Measurements from ENCODE around the gene RERG.

The RERG gene

DNA sequence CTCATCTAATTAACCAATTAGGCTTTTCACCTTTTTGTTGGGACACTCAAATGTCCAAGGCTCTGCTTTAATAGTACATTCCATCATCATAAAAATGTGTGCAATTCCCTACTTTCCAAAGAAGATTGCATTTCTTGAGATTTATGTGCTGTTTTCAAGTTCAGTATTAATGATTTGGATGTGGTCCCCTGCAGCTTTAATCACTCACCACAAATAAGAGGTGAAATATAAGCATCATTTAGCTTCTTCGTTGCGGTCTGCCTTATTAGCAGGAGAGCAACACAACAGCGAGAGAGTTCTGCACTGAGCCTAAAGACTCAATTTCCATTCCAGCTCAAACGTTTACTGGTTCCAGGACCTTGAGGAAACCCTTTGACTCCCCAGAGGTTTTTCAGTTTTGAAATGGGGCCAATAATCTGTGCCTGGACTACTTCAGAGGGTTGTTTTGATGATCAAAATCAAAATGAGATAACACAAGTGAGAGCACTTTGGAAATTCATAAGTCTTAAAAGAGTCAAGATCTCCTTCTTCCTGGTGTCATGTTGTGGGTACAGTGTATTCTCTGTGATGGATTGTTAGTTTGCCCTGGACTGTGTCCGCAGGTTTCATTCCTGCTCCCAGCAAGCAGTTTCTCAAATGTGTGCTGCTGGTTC, 53.1 kb downstream of the RERG start:
- no peak for DNase-seq (ENCODE audit: low read depth)
- no peak overlapping the region for H3K4me3 ChIP-seq (ENCODE audit: low read depth, low read length)
- TF ChIP-seq, protein P1, sequence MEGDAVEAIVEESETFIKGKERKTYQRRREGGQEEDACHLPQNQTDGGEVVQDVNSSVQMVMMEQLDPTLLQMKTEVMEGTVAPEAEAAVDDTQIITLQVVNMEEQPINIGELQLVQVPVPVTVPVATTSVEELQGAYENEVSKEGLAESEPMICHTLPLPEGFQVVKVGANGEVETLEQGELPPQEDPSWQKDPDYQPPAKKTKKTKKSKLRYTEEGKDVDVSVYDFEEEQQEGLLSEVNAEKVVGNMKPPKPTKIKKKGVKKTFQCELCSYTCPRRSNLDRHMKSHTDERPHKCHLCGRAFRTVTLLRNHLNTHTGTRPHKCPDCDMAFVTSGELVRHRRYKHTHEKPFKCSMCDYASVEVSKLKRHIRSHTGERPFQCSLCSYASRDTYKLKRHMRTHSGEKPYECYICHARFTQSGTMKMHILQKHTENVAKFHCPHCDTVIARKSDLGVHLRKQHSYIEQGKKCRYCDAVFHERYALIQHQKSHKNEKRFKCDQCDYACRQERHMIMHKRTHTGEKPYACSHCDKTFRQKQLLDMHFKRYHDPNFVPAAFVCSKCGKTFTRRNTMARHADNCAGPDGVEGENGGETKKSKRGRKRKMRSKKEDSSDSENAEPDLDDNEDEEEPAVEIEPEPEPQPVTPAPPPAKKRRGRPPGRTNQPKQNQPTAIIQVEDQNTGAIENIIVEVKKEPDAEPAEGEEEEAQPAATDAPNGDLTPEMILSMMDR (IDR thresholded peaks at IDR 0.05; ENCODE audit: insufficient read depth, low read depth, low read length, missing control alignments), result no peak

DNA sequence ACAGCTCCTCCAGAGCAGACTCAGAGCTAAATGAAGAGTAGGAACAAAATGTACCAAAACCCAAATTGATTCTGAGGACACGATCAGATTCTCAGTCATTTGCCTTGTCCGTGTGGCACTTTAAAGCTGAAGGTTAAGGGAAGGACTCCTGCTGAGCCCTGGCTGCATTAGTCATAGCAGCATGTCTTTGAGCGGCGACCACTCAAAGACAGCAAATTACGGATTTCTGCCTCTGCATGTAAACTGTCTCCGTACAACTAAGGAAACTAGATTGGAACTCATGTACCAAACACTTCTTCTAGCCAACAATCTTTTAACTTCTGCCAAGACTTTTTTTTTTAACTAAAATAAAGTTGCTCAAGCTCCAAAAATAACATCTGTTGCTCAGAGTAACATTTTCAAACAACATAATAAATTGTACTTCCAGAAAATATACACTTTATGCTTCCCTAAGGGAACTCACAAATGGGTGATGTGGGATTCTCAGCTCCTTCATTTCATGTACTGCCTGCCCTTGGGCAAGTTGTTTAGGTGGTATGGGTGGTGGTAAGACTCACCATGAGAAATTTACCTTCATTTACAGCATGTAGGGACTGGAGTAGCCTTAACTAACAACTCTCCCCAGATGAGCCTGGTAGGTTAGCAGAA, 56.1 kb downstream of the RERG start:
- DNase-seq (ENCODE audit: low read depth), result no peak
- H3K4me3 ChIP-seq (ENCODE audit: low read depth, low read length), result no peak overlapping the region
- TF ChIP-seq, protein P1 (IDR thresholded peaks at IDR 0.05; ENCODE audit: insufficient read depth, low read depth, low read length, missing control alignments), result no peak

DNA sequence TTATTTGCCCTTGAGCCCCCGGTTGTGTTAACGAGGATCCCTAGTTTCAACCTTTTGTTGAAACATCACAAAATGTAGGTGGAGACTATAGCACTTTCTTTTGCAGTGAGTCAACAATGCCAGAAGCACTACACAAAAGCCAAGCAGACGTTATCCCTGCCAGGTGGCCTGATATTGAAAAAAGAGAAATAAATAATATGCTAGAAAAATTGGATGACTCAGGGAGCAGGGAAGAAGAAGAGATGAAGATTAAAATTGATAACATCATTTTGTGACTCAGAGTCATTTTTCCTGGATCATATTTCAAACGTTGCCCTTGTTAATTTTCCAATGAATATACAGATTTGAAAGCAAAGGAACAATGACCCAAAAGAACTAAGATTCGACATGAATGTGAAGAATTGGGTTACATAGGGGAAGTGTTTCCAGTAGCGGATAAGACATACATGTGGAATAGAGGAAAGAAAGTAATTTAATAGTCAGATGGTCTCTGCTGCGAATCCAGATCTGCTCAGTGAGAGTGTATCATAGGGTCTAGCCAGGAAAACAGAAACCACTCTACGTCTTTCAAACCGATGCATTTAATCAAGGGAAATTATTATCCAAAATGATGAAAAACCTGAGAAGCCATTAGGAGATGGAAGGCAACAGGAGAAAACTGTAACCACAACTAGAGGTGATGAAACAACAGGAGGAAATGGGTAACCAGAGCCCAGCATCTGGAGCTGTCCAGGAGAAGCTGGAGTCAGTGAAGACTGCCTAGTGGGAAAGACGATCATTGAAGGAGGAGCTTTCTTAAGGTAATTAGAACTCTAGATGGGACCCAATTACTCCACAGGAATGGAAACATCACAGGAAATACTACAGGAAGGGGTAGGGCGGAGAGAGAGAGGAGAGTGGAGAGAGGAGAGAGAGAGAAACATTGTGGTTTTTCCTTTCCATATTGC, 57.9 kb downstream of the RERG start:
- H3K4me3 ChIP-seq (ENCODE audit: low read depth, low read length), result no peak overlapping the region
- DNase-seq (ENCODE audit: low read depth), result no peak
- TF ChIP-seq, protein P1 (IDR thresholded peaks at IDR 0.05; ENCODE audit: insufficient read depth, low read depth, low read length, missing control alignments), result no peak

DNA sequence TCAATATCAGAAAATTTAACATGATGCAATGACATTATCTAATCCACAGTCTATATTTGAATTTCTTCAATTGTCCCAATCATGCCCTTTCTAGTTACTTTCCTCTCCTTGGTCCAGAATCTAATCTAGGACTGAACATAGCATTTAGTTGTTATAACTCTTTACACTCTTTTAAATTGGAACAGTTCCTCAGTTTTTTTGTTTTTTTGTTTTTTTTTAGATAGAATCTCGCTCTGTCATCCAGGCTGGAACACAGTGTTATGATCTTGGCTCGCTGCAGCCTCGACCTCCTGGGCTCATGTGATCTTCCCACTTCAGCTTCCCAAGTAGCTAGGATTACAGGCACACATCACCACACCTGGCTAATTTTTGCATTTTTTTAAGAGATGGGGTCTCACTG, 63.1 kb downstream of the RERG start:
- DNase-seq (ENCODE audit: low read depth), result no peak
- H3K4me3 ChIP-seq (ENCODE audit: low read depth, low read length), result no peak overlapping the region
- TF ChIP-seq, protein P1 (IDR thresholded peaks at IDR 0.05; ENCODE audit: insufficient read depth, low read depth, low read length, missing control alignments), result no peak

DNA sequence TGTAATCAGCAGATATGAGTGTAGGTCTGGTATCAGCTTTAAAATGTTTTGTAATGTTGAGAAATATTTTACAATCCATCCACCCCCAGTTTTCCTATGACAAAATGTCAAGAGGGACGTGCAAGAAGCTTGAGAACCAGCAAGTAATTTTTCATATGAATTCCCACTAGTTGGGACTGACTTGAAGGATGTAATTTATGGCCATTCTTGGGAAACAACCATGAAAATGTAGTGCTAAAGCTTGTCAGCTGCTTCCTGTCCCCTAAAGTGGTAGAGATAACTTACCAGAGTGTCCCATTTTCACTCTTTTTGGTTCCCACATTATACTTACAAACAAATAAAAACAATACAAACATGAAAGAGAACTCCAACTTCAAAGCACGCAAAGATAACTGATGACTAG, 63.9 kb downstream of the RERG start:
- TF ChIP-seq, protein P1 (IDR thresholded peaks at IDR 0.05; ENCODE audit: insufficient read depth, low read depth, low read length, missing control alignments), result no peak
- no peak for DNase-seq (ENCODE audit: low read depth)
- H3K4me3 ChIP-seq (ENCODE audit: low read depth, low read length), result no peak overlapping the region

DNA sequence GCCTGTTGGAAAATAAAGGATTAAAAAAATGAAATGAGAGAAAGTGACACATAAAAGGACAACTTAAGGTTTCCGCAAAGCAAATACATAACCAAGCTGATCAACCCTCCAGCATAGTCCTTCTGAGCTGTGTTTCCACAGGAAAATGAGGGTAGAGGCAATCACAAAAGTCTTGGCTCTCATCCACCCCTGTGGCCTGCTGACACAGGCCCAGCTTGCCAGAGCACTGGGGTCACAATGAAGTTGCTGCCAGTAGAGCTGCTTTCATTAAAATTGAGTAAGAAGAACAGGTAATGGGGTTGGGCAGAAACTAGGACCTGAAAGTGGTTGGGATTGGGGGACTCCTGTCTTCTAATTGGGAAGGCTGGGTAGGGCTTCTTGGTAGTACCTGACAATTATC, 65.9 kb downstream of the RERG start:
- TF ChIP-seq, protein P1 (IDR thresholded peaks at IDR 0.05; ENCODE audit: insufficient read depth, low read depth, low read length, missing control alignments), result no peak
- H3K4me3 ChIP-seq (ENCODE audit: low read depth, low read length), result no peak overlapping the region
- no peak for DNase-seq (ENCODE audit: low read depth)

Measured in GM12865 (cell line).